HUES48 (cell line): ENCODE results near the gene STPG1.

Source experiments
- H3K27ac ChIP-seq: one replicate; pipeline ENCODE4 v1.7.0; 2013; ENCODE audit warnings: low read depth, low read length, inconsistent platforms
- H3K27me3 ChIP-seq: 2 replicates; pipeline ENCODE4 v1.6.1; 2013; ENCODE audit warnings: mild to moderate bottlenecking, low read length; ENCODE audit not compliant: control insufficient read depth, insufficient read depth
- H3K36me3 ChIP-seq: 2 replicates; pipeline ENCODE4 v1.6.1; 2013; ENCODE audit warnings: low read length; ENCODE audit not compliant: control insufficient read depth, insufficient read depth
- H3K4me1 ChIP-seq: 2 replicates; pipeline ENCODE4 v1.6.1; 2013; ENCODE audit warnings: mild to moderate bottlenecking, low read length; ENCODE audit not compliant: control insufficient read depth, insufficient read depth
- H3K4me3 ChIP-seq: 2 replicates; pipeline ENCODE4 v1.5.1; 2013; ENCODE audit warnings: mild to moderate bottlenecking, low read depth, low read length
- H3K9ac ChIP-seq: 2 replicates; pipeline ENCODE4 v1.6.1; 2013; ENCODE audit warnings: mild to moderate bottlenecking, low read depth, low read length, moderate library complexity
- H3K9me3 ChIP-seq: 2 replicates; pipeline ENCODE4 v1.6.1; 2013; ENCODE audit warnings: low read length; ENCODE audit not compliant: control insufficient read depth, insufficient read depth

The STPG1 gene

GRCh38 chr1:24426744-24427544, 13.4 kb upstream of the STPG1 start:
- no peak overlapping the region for H3K27ac ChIP-seq
- H3K36me3 ChIP-seq, result no peaks in the 10 kb centered on the region; the same call in 1 of the 2 replicates
- H3K4me3 ChIP-seq, result no peak overlapping the region
- H3K9me3 ChIP-seq, result no peaks in the 10 kb centered on the region
- no peaks in the 10 kb centered on the region for H3K4me1 ChIP-seq
- no peak overlapping the region for H3K9ac ChIP-seq
- no peaks in the 10 kb centered on the region for H3K27me3 ChIP-seq

GRCh38 chr1:24425922-24426321, 12.3 kb upstream of the STPG1 start:
- Histone ChIP-seq H3K27ac (no peak overlapping the region), H3K36me3 (no peaks in the 10 kb centered on the region; the same call in 1 of the 2 replicates), H3K27me3 (no peaks in the 10 kb centered on the region), H3K4me1 (no peaks in the 10 kb centered on the region; the same call in 1 of the 2 replicates), H3K9ac (no peak overlapping the region), H3K9me3 (no peaks in the 10 kb centered on the region), H3K4me3 (no peak overlapping the region)

GRCh38 chr1:24425441-24425840, 11.9 kb upstream of the STPG1 start:
- Histone ChIP-seq H3K27me3 (no peaks in the 10 kb centered on the region), H3K4me1 (no peaks in the 10 kb centered on the region; the same call in 1 of the 2 replicates), H3K9ac (no peak overlapping the region)

GRCh38 chr1:24424990-24425389, 11.4 kb upstream of the STPG1 start:
- Histone ChIP-seq H3K9me3 (no peaks in the 10 kb centered on the region), H3K9ac (no peak overlapping the region), H3K36me3 (no peaks in the 10 kb centered on the region; the same call in 1 of the 2 replicates), H3K4me3 (no peak overlapping the region), H3K27me3 (no peaks in the 10 kb centered on the region), H3K4me1 (no peaks in the 10 kb centered on the region; the same call in 1 of the 2 replicates), H3K27ac (no peak overlapping the region)

More at GRCh38 chr1:24425441-24425840, 11.9 kb upstream of the STPG1 start:
- Histone ChIP-seq H3K9me3 (no peaks in the 10 kb centered on the region), H3K4me3 (no peak overlapping the region), H3K27ac (no peak overlapping the region), H3K36me3 (no peaks in the 10 kb centered on the region; the same call in 1 of the 2 replicates)

- H3K36me3 ChIP-seq, result no peaks in the 10 kb centered on the region; the same call in 1 of the 2 replicates
- H3K4me1 ChIP-seq, result no peaks in the 10 kb centered on the region; the same call in 1 of the 2 replicates
- H3K9ac ChIP-seq, result no peak overlapping the region
- no peak overlapping the region for H3K27ac ChIP-seq
- no peaks in the 10 kb centered on the region for H3K9me3 ChIP-seq
- no peaks in the 10 kb centered on the region for H3K27me3 ChIP-seq
- H3K4me3 ChIP-seq, result no peak overlapping the region
Measured at GRCh38 chr1:24424207-24424606, 10.6 kb upstream of the STPG1 start.

- Histone ChIP-seq H3K36me3 (no peaks in the 10 kb centered on the region; the same call in 1 of the 2 replicates), H3K4me1 (peaks cover 4% of the 10 kb centered on the region), H3K9me3 (no peaks in the 10 kb centered on the region), H3K4me3 (no peak overlapping the region), H3K27ac (no peak overlapping the region), H3K27me3 (no peaks in the 10 kb centered on the region), H3K9ac (no peak overlapping the region)
Measured at GRCh38 chr1:24421502-24421901, 7.9 kb upstream of the STPG1 start.

- Histone ChIP-seq H3K4me1 (peaks cover 8% of the 10 kb centered on the region), H3K9ac (no peak overlapping the region), H3K9me3 (no peaks in the 10 kb centered on the region), H3K27ac (no peak overlapping the region), H3K27me3 (no peaks in the 10 kb centered on the region), H3K4me3 (no peak overlapping the region), H3K36me3 (no peaks in the 10 kb centered on the region; the same call in 1 of the 2 replicates)
Measured at GRCh38 chr1:24420547-24420946, 7.0 kb upstream of the STPG1 start.

- no peaks in the 10 kb centered on the region for H3K9me3 ChIP-seq
- H3K36me3 ChIP-seq, result no peaks in the 10 kb centered on the region; the same call in 1 of the 2 replicates
- no peak overlapping the region for H3K27ac ChIP-seq
- no peaks in the 10 kb centered on the region for H3K27me3 ChIP-seq
- no peak overlapping the region for H3K4me3 ChIP-seq
- no peak overlapping the region for H3K9ac ChIP-seq
- peaks cover 12% of the 10 kb centered on the region for H3K4me1 ChIP-seq
Measured at GRCh38 chr1:24418898-24419628, 5.5 kb upstream of the STPG1 start.

- no peak overlapping the region for H3K4me3 ChIP-seq
- no peak overlapping the region for H3K27ac ChIP-seq
- H3K27me3 ChIP-seq, result no peaks in the 10 kb centered on the region
Measured at GRCh38 chr1:24417681-24418080, 4.1 kb upstream of the STPG1 start.

GRCh38 chr1:24416666-24417391, 3.2 kb upstream of the STPG1 start:
- Histone ChIP-seq H3K4me1 (peaks cover 12% of the 10 kb centered on the region), H3K27me3 (no peaks in the 10 kb centered on the region), H3K27ac (no peak overlapping the region), H3K9me3 (no peaks in the 10 kb centered on the region), H3K4me3 (peak overlapping the region; percentile 74), H3K36me3 (no peaks in the 10 kb centered on the region), H3K9ac (no peak overlapping the region)

More at GRCh38 chr1:24417681-24418080, 4.1 kb upstream of the STPG1 start:
- Histone ChIP-seq H3K9ac (no peak overlapping the region), H3K4me1 (peaks cover 12% of the 10 kb centered on the region), H3K36me3 (no peaks in the 10 kb centered on the region; the same call in 1 of the 2 replicates), H3K9me3 (no peaks in the 10 kb centered on the region)
